HT-29 (cell line): Measurements from ENCODE around the gene OR2C3. TPM values are rescaled to one million over a fixed set of nuclear protein-coding genes. Genes with fewer than 3 reads are reported as not detected.
"Not testable (repeated sequence)": the region's sequence is repeated elsewhere in the genome, so short reads cannot be mapped to it uniquely, and the experiment has no call there.

Experiments used
- DNase-seq: peaks from one replicate; pipeline ENCODE4 v3.0.0-alpha.2; 2015; ENCODE audit warnings: low spot score
- total RNA-seq: library from RNA; depleted of rRNA; stranded (reverse); fragments of >200 nt; shearing (Covaris generic); gene quantifications from 2 replicates; pipeline ENCODE4 v1.2.3, GENCODE V29; 2014; rRNA removed

Gene OR2C3
- total RNA-seq, 1 experiment from 2014 or later = not detected

GRCh38 chr1:247517795-247518612 is 18.2 kb downstream of the OR2C3 start:
- no peak for DNase-seq

DNA sequence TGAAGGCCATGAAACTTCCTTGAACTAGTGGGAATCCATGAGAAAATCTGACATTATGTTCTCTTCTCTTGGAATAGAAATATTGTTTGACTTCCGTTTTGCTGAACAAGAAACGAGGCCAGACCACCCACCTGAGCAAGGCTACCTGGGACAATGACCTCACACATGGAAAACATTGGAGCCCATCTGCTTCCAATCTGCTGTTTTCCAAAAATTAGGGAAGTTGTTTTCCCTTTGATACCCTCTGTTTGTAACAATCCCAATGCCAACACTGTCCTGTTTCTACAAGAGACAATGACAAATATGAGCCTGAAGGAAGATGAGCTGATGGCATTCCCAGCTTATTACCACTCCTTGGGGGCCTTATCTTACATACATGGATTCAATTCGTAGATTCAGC is 29.4 kb downstream of the OR2C3 start:
- DNase-seq = no peak

GRCh38 chr1:247500865-247501264 is 35.4 kb downstream of the OR2C3 start:
- DNase-seq = no peak

- peak; percentile 77 for DNase-seq
These were observed 39.5 kb downstream of the OR2C3 start for GRCh38 chr1:247496581-247497285.

DNA sequence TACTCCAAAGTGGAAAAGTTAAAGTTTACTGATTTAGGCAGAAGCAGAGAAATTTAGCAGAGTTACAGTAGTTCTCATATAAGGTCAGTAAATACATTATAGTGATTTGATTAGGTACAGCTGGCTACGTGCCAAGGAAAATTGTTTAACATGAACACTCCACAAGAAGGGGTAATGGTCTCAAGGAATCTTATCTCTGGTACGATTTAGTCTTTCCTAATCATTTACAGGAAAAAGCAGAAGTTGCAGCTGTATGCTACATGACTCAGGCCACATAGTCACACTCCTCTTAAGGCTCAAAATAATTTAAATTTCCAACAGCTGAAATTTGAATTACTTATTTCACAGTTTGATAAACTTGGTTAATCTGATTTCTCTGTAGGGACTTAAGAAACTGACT is 41.5 kb downstream of the OR2C3 start:
- peak; percentile 7 for DNase-seq

DNA sequence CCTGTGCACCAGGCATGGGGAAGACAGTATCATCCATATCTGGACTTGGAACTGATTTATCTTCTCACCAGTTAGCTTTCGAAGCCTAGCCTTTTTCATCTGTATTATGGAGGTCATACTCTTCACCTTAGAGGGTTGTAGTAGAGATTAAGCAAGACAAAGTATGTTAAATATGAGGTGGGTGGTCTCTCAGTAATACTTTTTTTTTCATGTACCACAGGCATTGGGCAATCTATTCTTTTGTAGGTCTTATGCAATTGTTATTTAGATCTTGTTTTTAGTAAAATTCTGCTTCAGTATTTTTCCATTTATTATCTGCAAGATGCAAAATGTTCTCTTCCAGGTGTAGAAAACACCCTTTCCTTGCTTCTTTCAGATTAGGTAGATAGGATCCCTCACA is 43.1 kb downstream of the OR2C3 start:
- DNase-seq = no peak

- DNase-seq = no peak
These were observed 44.9 kb downstream of the OR2C3 start for GRCh38 chr1:247491328-247491727.

- DNase-seq = peak; percentile 70
These were observed 49.2 kb downstream of the OR2C3 start for GRCh38 chr1:247487057-247487456.

- no peak for DNase-seq
These were observed 53.5 kb downstream of the OR2C3 start for GRCh38 chr1:247482747-247483146.

- DNase-seq = not testable (repeated sequence)
These were observed 59.7 kb downstream of the OR2C3 start for GRCh38 chr1:247476328-247477058.

- DNase-seq = no peak
These were observed 60.4 kb downstream of the OR2C3 start for GRCh38 chr1:247475793-247476192.

Other genes with a start within 250 kb of the OR2C3 start
- 34.3 and 37.7 TPM in 2 replicates for gene ZNF496, start 204.6 kb downstream of the OR2C3 start, total RNA-seq
- 0.70 and 0.71 TPM in 2 replicates for gene NLRP3, start 120.3 kb downstream of the OR2C3 start, total RNA-seq
- not detected in 2 replicates for gene OR2B11, start 78.3 kb downstream of the OR2C3 start, total RNA-seq
- gene GCSAML, start 12.7 kb upstream of the OR2C3 start, total RNA-seq = not detected in 2 replicates
- gene OR2G2, start 51.9 kb upstream of the OR2C3 start, total RNA-seq = not detected in 2 replicates
- not detected in 2 replicates for gene OR2G3, start 69.1 kb upstream of the OR2C3 start, total RNA-seq
- not detected in 2 replicates for gene OR13G1, start 143.3 kb upstream of the OR2C3 start, total RNA-seq
- gene OR6F1, start 180.2 kb upstream of the OR2C3 start, total RNA-seq = not detected in 2 replicates
- gene OR14K1, start 202.2 kb upstream of the OR2C3 start, total RNA-seq = not detected in 2 replicates
- not detected in 2 replicates for gene OR14A2, start 211.7 kb upstream of the OR2C3 start, total RNA-seq
- not detected in 2 replicates for gene OR1C1, start 224.1 kb upstream of the OR2C3 start, total RNA-seq